ENCODE measurements around the gene ITPR2. TPM values are rescaled to one million over a fixed set of nuclear protein-coding genes. Genes with fewer than 3 reads are reported as not detected.

ITPR2 gene
- total RNA-seq, 1 donor from 2014 or later: 16.3 TPM

DNA sequence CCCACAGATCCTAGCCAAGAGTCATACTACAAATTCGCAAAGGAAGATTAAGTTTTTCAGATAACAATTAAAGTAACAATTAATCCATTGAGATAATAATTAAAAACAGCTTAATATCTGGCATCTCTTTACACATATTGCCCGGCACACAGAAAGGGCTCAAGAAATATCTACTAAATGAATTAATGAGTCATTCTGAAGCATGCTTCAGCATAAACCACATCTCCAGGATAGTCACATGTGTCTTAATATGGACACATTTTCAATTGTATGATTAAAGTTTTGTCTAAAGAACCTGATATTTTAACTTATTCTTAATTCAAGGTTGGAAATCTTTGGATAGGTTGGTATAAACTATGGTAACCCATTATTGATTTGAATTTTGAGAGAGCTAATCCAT lies 9.6 kb downstream of the ITPR2 start:
- TF ChIP-seq CTCF (IDR thresholded peaks at IDR 0.05; ENCODE audit: insufficient read depth, low read length, poor library complexity, severe bottlenecking): no peak
- DNase-seq (ENCODE audit: low read depth): no peak
- H3K27me3 ChIP-seq (ENCODE audit: control insufficient read depth, insufficient read depth, low read length): no peaks in the 10 kb centered on the region
- H3K36me3 ChIP-seq (ENCODE audit: control insufficient read depth, insufficient read depth, low read length): no peaks in the 10 kb centered on the region
- no peak overlapping the region for H3K4me3 ChIP-seq (ENCODE audit: low read depth, low read length)

DNA sequence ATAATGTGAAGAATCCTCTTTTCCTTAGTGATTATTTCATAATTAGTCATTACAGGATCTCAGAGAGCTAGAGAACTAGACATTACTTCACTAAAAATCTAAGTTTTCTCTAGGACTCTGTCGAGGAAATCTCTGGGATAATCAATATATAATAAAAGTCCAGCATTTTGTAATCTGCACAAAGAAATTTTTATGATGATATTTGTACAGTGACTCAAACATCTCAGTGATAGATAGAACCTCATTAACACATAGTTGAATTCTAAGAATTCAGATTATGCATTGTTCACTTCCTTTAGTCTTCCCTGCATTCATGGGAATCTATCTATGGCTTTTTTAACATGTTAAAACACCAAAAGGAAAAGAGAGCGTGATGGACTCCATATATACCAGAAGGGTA lies 11.0 kb downstream of the ITPR2 start:
- Histone ChIP-seq H3K4me3 (ENCODE audit: low read depth, low read length) (no peak overlapping the region), H3K27me3 (ENCODE audit: control insufficient read depth, insufficient read depth, low read length) (no peaks in the 10 kb centered on the region), H3K36me3 (ENCODE audit: control insufficient read depth, insufficient read depth, low read length) (no peaks in the 10 kb centered on the region)
- no peak for DNase-seq (ENCODE audit: low read depth)
- TF ChIP-seq CTCF (IDR thresholded peaks at IDR 0.05; ENCODE audit: insufficient read depth, low read length, poor library complexity, severe bottlenecking): no peak

- Histone ChIP-seq H3K4me3 (ENCODE audit: low read depth, low read length) (no peak overlapping the region), H3K36me3 (ENCODE audit: control insufficient read depth, insufficient read depth, low read length) (no peaks in the 10 kb centered on the region), H3K27me3 (ENCODE audit: control insufficient read depth, insufficient read depth, low read length) (no peaks in the 10 kb centered on the region)
- DNase-seq (ENCODE audit: low read depth): no peak
- TF ChIP-seq CTCF (IDR thresholded peaks at IDR 0.05; ENCODE audit: insufficient read depth, low read length, poor library complexity, severe bottlenecking): no peak
Observed at GRCh38 chr12:26821212-26821701, 11.7 kb downstream of the ITPR2 start.

- Histone ChIP-seq H3K36me3 (ENCODE audit: control insufficient read depth, insufficient read depth, low read length) (no peaks in the 10 kb centered on the region), H3K4me3 (ENCODE audit: low read depth, low read length) (no peak overlapping the region), H3K27me3 (ENCODE audit: control insufficient read depth, insufficient read depth, low read length) (no peaks in the 10 kb centered on the region)
- no peak for DNase-seq (ENCODE audit: low read depth)
- TF ChIP-seq CTCF (IDR thresholded peaks at IDR 0.05; ENCODE audit: insufficient read depth, low read length, poor library complexity, severe bottlenecking): no peak
Observed at GRCh38 chr12:26818636-26819035, 14.4 kb downstream of the ITPR2 start.

GRCh38 chr12:26818201-26818600 lies 14.8 kb downstream of the ITPR2 start:
- no peaks in the 10 kb centered on the region for H3K27me3 ChIP-seq (ENCODE audit: control insufficient read depth, insufficient read depth, low read length)
- H3K36me3 ChIP-seq (ENCODE audit: control insufficient read depth, insufficient read depth, low read length): no peaks in the 10 kb centered on the region
- TF ChIP-seq CTCF (IDR thresholded peaks at IDR 0.05; ENCODE audit: insufficient read depth, low read length, poor library complexity, severe bottlenecking): no peak
- H3K4me3 ChIP-seq (ENCODE audit: low read depth, low read length): no peak overlapping the region
- no peak for DNase-seq (ENCODE audit: low read depth)

- H3K36me3 ChIP-seq (ENCODE audit: control insufficient read depth, insufficient read depth, low read length): no peaks in the 10 kb centered on the region
- no peak for DNase-seq (ENCODE audit: low read depth)
- no peaks in the 10 kb centered on the region for H3K27me3 ChIP-seq (ENCODE audit: control insufficient read depth, insufficient read depth, low read length)
- H3K4me3 ChIP-seq (ENCODE audit: low read depth, low read length): no peak overlapping the region
- no peak for TF ChIP-seq CTCF (IDR thresholded peaks at IDR 0.05; ENCODE audit: insufficient read depth, low read length, poor library complexity, severe bottlenecking)
Observed at GRCh38 chr12:26817183-26817591, 15.8 kb downstream of the ITPR2 start.

Measured in kidney epithelial cell (primary cell).